ENCODE results near the gene SIAH2. TPM values are rescaled to one million over a fixed set of nuclear protein-coding genes. Genes with fewer than 3 reads are reported as not detected.

The SIAH2 gene
- total and polyA plus RNA-seq, 9 of the 15 experiments (the other 6 are each of a cell fraction or from before 2014, with no cell fraction given), result 4.8 to 39.0 (median 29.9) TPM

DNA sequence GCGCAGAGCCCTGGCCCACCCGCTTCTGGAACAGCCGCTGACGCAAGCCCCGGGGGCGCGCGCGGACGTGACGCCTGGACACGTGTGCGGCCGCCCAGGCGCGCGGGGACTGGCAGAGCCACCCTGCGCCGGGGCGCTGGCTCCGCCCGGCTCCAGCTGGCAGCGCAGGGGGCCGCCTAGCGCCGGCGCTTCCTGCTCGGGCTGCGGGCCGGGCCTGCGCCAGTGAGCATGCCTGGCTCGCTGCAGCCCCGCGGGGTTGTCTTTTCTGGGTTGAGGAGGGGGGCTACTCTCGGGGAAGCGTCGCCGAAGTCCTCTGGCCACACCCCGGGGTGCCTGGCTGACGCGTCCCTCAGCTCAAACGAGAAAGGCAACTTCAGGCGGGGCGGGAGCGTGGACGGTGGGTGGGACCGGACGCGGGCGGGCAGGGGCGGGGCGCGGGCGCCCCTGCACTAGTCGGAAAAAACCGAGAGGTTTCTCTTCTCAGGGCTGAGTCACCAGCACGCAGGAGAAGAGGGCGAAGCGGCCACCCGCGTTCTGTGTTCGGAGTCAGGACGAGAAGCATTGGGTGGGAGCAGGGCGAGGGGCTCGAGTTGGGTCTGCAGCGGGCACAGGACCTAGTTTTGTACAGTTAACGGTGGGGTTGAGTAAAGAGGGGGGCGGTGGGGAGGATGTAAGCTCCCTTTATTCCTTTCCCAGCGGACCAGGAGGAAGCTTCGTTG, at the start of gene SIAH2 (continued):
- TF ChIP-seq NEUROD1 (IDR thresholded peaks at IDR 0.05; ENCODE audit: borderline replicate concordance, low read depth, low read length, partially characterized antibody) (peak; percentile 22), ZNF354B (CRISPR knock-in tag; IDR thresholded peaks at IDR 0.05) (no peak), TCFL5 (CRISPR knock-in tag; conservative IDR thresholded peaks at IDR 0.05) (no peak), TAF1 (IDR thresholded peaks at IDR 0.05; ENCODE audit: control insufficient read depth, extremely low read depth, insufficient read depth, low read length, severe bottlenecking) (peak; percentile 46), ZFP36 (IDR thresholded peaks at IDR 0.05; ENCODE audit: low read depth, low read length, partially characterized antibody) (peak; percentile 92), NR4A1 (CRISPR knock-in tag; IDR thresholded peaks at IDR 0.05) (no peak), NR4A1 (tag; IDR thresholded peaks at IDR 0.05) (no peak)
- TF ChIP-seq, protein P1, sequence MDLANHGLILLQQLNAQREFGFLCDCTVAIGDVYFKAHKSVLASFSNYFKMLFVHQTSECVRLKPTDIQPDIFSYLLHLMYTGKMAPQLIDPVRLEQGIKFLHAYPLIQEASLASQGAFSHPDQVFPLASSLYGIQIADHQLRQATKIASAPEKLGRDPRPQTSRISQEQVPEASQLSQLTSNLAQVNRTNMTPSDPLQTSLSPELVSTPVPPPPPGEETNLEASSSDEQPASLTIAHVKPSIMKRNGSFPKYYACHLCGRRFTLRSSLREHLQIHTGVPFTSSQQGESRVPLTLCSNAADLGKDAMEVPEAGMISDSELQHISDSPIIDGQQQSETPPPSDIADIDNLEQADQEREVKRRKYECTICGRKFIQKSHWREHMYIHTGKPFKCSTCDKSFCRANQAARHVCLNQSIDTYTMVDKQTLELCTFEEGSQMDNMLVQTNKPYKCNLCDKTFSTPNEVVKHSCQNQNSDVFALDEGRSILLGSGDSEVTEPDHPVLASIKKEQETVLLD (IDR thresholded peaks at IDR 0.05), result no peak
- TF ChIP-seq, protein P2, sequence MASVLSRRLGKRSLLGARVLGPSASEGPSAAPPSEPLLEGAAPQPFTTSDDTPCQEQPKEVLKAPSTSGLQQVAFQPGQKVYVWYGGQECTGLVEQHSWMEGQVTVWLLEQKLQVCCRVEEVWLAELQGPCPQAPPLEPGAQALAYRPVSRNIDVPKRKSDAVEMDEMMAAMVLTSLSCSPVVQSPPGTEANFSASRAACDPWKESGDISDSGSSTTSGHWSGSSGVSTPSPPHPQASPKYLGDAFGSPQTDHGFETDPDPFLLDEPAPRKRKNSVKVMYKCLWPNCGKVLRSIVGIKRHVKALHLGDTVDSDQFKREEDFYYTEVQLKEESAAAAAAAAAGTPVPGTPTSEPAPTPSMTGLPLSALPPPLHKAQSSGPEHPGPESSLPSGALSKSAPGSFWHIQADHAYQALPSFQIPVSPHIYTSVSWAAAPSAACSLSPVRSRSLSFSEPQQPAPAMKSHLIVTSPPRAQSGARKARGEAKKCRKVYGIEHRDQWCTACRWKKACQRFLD (CRISPR knock-in tag; IDR thresholded peaks at IDR 0.05), result peak; percentile 47; the same call in 1 of the 2 replicates
- TF ChIP-seq, protein P3, sequence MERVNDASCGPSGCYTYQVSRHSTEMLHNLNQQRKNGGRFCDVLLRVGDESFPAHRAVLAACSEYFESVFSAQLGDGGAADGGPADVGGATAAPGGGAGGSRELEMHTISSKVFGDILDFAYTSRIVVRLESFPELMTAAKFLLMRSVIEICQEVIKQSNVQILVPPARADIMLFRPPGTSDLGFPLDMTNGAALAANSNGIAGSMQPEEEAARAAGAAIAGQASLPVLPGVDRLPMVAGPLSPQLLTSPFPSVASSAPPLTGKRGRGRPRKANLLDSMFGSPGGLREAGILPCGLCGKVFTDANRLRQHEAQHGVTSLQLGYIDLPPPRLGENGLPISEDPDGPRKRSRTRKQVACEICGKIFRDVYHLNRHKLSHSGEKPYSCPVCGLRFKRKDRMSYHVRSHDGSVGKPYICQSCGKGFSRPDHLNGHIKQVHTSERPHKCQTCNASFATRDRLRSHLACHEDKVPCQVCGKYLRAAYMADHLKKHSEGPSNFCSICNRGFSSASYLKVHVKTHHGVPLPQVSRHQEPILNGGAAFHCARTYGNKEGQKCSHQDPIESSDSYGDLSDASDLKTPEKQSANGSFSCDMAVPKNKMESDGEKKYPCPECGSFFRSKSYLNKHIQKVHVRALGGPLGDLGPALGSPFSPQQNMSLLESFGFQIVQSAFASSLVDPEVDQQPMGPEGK (CRISPR knock-in tag; IDR thresholded peaks at IDR 0.05; ENCODE audit: borderline replicate concordance), result no peak
- TF ChIP-seq, protein P4, sequence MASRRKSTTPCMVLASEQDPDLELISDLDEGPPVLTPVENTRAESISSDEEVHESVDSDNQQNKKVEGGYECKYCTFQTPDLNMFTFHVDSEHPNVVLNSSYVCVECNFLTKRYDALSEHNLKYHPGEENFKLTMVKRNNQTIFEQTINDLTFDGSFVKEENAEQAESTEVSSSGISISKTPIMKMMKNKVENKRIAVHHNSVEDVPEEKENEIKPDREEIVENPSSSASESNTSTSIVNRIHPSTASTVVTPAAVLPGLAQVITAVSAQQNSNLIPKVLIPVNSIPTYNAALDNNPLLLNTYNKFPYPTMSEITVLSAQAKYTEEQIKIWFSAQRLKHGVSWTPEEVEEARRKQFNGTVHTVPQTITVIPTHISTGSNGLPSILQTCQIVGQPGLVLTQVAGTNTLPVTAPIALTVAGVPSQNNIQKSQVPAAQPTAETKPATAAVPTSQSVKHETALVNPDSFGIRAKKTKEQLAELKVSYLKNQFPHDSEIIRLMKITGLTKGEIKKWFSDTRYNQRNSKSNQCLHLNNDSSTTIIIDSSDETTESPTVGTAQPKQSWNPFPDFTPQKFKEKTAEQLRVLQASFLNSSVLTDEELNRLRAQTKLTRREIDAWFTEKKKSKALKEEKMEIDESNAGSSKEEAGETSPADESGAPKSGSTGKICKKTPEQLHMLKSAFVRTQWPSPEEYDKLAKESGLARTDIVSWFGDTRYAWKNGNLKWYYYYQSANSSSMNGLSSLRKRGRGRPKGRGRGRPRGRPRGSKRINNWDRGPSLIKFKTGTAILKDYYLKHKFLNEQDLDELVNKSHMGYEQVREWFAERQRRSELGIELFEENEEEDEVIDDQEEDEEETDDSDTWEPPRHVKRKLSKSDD (conservative IDR thresholded peaks at IDR 0.05; ENCODE audit: low read length), result no peak
- TF ChIP-seq, protein P5, sequence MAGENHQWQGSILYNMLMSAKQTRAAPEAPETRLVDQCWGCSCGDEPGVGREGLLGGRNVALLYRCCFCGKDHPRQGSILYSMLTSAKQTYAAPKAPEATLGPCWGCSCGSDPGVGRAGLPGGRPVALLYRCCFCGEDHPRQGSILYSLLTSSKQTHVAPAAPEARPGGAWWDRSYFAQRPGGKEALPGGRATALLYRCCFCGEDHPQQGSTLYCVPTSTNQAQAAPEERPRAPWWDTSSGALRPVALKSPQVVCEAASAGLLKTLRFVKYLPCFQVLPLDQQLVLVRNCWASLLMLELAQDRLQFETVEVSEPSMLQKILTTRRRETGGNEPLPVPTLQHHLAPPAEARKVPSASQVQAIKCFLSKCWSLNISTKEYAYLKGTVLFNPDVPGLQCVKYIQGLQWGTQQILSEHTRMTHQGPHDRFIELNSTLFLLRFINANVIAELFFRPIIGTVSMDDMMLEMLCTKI (IDR thresholded peaks at IDR 0.05; ENCODE audit: partially characterized antibody), result no peak
- TF ChIP-seq, protein P6, sequence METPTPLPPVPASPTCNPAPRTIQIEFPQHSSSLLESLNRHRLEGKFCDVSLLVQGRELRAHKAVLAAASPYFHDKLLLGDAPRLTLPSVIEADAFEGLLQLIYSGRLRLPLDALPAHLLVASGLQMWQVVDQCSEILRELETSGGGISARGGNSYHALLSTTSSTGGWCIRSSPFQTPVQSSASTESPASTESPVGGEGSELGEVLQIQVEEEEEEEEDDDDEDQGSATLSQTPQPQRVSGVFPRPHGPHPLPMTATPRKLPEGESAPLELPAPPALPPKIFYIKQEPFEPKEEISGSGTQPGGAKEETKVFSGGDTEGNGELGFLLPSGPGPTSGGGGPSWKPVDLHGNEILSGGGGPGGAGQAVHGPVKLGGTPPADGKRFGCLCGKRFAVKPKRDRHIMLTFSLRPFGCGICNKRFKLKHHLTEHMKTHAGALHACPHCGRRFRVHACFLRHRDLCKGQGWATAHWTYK (CRISPR knock-in tag; IDR thresholded peaks at IDR 0.05), result 0 out of 2 replicates have a peak, but pooled peaks have one; percentile 33
- TF ChIP-seq, protein P7, sequence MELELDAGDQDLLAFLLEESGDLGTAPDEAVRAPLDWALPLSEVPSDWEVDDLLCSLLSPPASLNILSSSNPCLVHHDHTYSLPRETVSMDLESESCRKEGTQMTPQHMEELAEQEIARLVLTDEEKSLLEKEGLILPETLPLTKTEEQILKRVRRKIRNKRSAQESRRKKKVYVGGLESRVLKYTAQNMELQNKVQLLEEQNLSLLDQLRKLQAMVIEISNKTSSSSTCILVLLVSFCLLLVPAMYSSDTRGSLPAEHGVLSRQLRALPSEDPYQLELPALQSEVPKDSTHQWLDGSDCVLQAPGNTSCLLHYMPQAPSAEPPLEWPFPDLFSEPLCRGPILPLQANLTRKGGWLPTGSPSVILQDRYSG (tag; conservative IDR thresholded peaks at IDR 0.05; ENCODE audit: low read depth), result no peak
